ENCODE results near the gene DGKQ.

DGKQ gene, protein sequence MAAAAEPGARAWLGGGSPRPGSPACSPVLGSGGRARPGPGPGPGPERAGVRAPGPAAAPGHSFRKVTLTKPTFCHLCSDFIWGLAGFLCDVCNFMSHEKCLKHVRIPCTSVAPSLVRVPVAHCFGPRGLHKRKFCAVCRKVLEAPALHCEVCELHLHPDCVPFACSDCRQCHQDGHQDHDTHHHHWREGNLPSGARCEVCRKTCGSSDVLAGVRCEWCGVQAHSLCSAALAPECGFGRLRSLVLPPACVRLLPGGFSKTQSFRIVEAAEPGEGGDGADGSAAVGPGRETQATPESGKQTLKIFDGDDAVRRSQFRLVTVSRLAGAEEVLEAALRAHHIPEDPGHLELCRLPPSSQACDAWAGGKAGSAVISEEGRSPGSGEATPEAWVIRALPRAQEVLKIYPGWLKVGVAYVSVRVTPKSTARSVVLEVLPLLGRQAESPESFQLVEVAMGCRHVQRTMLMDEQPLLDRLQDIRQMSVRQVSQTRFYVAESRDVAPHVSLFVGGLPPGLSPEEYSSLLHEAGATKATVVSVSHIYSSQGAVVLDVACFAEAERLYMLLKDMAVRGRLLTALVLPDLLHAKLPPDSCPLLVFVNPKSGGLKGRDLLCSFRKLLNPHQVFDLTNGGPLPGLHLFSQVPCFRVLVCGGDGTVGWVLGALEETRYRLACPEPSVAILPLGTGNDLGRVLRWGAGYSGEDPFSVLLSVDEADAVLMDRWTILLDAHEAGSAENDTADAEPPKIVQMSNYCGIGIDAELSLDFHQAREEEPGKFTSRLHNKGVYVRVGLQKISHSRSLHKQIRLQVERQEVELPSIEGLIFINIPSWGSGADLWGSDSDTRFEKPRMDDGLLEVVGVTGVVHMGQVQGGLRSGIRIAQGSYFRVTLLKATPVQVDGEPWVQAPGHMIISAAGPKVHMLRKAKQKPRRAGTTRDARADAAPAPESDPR

DNA sequence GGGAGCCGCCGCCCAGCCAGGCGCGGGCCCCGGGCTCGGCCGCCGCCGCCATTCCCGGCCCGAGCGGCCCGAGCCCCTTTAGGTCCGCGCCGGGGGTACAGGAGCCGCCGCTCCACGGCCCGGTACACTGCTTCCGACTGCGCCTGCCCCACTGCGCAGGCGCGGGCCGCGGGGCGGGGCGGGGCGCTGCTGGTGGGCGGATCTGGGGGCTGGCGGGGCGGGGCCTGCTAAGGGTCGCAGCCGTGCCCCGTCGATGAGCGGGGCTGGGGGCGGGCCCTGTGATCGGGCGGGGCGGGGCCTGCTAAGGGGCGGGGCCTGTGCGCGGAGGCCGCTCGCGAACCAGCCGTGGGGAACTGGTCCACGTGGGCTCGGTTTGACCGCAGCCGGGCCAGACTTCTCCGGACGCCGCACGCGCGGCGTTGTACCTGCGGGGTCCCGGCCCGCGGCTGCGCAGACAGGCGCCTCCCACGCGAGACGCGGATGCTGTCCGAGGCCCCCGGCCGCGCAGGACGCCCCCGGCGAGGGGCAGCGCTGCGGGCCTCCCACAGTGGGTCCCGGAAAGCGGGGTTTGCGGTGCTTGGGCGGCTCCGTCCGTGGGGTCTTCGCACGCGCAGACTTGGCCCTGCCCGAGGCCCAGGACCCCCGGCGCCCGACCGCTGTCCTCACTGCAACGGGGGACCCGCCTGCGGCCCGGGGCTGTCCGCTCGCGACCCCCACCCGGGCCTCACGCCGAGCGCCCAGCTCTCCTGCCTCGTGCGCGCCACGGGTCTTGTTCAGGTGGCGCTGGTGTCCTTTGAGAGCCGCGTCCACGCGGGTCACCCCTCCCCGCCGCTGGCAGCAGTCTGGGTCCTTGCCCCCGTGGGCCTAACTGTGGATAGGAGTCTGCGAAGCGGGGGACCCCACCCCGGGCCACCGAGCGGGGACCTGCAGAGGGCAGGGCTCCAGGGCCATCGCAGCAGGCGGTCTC, at the start of gene DGKQ:
TSS of gene DGKQ (minus strand) at position 139 of the 967 bp plus-strand sequence. CDS start at position 52, 87 bp downstream.
- DNase-seq: peak; percentile 89

DNA sequence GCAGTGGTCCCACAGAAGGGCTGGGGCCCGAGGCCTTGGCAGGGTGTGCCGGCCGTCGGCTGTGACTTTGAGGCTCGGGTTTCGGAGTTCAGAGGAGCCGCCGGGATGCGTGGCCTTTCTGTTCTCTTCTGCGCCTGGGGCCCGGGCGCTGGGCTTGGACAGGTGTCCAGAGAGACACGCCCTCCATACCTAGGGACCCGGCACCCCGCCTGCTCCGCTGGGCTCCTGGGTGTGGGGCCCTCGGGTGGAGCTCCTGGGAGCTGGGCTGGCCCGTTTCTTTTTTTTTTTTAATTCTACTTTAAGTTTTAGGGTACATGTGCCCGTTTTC, 49.3 kb upstream of the DGKQ start:
- DNase-seq: no peak

DNA sequence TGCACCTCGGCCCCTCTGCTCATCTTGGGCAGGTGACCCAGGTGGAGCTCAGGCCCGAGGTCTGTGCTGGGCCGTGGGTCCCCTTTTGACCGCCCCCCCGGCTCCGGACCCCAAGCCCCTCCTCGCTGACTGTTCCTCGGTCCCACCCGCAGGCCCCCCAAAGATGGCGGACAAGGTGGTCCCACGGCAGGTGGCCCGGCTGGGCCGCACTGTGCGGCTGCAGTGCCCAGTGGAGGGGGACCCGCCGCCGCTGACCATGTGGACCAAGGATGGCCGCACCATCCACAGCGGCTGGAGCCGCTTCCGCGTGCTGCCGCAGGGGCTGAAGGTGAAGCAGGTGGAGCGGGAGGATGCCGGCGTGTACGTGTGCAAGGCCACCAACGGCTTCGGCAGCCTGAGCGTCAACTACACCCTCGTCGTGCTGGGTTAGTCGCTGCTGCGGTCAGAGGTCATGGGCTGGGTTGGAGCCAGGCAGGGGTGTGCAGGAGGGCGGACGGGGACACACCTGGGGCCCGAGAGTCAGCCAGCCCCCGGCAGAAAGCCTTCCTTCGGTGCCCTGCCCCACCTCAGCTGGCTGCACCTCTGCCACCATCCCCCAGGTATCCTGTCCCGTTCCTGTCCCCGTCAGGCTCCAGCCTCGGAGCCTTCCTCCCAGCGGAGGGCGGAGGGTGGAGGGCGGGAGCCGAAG, 48.8 kb upstream of the DGKQ start:
- no peak for DNase-seq

DNA sequence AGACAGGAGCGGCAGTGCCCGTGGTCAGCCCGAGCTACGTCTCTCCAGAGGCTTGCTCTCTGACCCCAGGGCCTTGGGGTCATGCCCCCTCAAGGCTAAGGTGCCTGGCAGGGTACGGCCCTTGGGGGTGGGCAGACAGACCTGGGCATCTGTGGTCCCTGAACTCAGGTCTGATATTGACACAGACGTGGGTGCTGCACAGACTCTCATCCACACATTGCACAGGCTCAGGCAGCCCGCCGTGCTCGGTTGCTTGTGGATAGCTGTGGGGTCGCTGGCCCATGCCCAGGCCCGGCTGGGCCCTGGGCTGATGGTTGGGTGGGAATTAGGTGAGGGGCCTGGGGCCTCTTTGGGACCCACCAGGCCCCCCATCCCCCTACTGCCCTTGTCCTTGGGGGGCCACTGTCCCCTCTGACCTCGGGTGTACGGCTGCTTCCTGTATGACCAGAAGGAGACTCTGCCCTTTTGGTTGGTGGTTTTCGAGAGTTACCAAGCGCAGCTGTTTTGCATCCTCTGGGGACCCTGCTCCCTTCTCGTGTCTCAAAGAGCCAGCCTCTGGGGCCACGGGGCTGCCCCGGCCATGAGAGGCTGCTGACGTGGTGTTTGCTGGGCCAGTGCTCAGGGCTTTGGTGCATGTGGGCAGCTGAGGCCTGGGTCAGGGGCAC, 48.1 kb upstream of the DGKQ start:
- DNase-seq: no peak

DNA sequence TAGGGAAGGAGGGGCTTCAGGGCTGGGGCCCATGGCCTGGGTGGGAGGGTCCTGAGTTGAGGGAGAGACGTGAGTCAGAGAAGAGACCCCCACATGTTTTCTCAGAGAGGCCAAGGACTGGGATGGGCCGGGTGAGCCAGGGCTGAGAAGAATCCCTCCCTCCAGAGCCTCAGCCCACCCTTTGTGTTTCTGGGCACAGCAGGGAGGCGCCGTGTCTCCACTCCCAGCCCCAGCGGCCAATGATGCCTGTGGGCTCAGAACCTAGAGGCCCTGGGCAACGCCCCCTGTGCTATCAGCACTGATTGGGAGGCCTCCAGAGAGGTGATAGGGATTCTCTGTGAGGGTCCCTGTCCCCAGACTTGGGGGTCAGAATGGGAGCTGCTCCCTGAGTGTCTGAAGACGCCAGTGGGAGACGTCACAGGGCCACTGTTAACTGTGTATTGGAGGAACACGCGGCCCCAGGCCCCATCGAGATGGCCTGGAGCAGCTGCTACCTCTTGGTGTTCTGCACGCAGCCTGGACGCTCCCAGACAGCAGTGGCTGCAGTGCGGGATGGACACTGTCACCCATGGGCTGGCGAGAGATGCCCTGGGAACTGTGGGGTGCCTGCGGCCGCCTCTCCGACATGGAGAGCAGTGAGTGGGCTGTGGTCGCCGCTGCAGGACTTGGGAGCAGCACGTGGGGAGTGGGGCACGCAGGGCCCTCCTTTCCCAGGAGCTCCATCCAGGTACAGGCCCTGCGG, 46.5 kb upstream of the DGKQ start:
- DNase-seq: no peak

DNA sequence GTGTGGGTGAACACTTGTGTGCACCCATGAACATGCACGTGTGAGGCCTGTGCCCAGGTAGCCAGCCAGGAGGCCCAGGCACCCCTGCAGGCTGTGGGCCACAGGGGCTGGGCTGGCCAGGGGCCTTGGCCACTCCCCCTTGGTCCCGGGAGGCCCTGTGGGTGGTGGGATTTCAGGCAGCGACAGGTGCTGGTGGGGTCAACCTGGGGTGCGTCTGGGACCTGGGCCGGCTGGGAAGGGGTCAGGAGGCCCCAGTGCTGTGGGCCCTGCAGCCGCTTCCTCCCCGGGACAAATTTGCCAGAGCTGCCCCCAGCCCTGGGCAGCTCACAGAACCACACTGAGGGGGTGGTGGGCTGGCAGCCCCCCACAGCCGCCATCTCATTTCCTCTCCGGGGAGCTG, 46.0 kb upstream of the DGKQ start:
- DNase-seq: no peak

DNA sequence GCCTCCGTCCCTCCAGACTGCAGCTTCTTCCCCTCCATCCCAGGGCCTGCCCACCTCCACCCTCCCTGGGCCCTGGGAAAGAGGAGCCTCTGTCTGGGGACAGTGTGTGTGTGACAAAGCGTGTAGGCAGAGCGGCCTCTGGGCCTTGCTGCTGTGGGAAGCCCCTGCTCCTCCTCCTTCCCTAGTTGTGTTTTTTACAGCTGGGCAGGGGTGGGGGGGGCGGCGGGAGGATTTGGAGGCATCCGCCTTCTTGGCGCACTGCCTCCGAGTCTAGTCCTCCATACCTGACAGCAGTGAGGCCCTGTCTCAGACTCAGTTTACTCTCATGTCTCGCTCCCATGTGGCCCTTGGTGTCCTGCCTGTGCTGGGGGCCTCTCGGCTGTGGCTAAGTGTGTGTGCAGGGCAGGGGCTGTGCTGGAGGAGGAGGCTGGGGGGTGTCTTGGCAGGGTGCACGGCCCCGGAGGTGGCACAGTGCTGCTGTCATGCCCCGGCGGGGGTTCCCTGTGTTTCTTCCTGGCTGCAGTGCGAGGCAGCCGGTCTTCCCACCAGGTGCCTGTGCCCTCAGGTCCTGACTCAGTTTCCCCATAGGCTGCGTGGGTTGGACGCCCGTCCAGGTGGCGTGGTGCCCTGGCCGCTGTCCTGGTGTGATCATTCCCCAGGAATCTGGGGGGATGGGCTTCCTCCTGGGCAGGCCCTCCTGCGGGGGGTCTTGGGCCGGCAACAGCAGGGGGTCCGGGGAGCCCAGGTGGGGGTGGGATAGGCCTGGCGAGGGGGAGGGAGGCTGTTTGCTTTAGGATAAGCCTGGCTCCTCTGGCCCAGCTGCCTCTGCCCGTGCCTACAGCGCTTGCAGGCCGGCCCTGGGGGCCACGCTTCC, 45.0 kb upstream of the DGKQ start:
- no peak for DNase-seq

DNA sequence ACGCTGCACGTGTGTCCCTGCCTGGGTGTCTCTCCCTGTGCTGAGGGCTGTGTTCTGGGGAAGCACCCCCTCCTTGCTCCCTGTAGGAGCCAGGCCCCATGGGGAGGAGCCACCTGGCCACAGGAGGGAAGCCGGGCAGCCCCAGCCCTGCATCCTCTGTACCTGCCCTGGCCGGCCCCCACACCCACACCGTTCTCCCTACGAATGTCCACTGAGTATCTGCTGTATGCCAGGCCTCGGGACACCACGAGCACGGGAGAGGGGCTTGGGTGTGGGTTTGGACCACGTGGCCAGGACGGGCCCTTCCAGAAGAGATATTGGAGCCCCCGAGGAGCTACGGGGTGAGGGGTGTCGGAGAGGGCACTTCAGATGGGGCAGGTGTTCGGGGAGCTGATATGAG, 44.3 kb upstream of the DGKQ start:
- DNase-seq: no peak

DNA sequence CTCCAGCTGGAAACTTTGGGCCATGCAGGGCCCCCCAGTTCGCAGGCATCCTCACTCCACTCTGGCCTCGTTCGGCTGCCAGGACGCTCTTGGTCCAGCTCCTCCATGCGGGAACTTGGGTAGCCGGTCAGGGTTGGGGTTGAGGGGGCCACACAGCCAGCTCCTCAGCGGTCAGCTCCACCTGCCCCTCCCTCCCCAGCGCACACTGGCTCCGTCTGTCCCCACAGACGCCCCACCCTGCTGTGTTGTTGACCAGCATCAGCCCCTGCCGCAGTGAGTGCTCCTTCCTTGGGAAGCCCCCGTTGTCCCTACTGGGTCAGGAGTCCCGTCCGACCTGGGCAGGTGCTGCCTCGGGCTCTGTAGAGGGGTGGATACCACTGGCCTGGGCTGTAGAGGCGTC, 43.8 kb upstream of the DGKQ start:
- DNase-seq: no peak

DNA sequence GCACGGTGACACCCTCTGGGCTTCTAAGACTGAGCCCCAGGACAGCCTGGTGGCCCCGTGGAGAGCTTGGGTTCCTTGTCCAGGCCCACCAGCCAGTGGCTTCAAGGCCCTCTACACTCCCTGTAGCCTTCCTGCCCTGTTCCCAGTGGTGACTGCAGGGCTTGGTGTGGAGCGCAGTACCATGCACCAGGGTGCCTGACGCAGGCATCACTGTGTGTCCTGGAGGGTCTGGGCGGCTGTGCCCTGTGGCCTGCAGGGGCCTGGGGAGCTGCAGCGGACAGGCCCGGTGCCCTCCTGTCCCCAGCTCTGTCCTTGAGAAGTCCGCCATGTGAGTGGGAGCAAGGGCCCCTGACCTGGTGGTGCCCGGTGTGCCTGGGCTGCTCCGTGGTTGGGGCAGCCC, 42.4 kb upstream of the DGKQ start:
- no peak for DNase-seq

DNA sequence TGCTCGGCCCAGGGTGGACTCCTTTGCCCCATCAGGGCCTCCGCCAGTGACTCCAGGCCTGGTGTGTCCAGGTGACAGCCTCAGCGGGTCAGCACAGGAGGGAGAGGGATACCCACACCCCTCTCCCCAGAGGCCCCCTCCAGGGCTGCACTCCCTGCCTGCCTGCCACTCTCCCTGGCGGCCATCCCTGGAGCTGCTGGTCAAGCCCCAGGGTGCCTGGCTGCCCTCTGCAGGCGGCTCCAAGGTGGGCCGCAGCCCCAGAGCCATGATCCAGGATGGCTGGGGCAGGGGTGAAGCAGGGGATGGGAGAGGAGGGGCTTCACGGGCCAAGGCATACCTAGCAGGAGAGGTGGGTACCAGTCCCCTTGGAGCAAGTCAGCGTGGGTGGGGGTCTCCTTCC, 41.8 kb upstream of the DGKQ start:
- DNase-seq: no peak

DNA sequence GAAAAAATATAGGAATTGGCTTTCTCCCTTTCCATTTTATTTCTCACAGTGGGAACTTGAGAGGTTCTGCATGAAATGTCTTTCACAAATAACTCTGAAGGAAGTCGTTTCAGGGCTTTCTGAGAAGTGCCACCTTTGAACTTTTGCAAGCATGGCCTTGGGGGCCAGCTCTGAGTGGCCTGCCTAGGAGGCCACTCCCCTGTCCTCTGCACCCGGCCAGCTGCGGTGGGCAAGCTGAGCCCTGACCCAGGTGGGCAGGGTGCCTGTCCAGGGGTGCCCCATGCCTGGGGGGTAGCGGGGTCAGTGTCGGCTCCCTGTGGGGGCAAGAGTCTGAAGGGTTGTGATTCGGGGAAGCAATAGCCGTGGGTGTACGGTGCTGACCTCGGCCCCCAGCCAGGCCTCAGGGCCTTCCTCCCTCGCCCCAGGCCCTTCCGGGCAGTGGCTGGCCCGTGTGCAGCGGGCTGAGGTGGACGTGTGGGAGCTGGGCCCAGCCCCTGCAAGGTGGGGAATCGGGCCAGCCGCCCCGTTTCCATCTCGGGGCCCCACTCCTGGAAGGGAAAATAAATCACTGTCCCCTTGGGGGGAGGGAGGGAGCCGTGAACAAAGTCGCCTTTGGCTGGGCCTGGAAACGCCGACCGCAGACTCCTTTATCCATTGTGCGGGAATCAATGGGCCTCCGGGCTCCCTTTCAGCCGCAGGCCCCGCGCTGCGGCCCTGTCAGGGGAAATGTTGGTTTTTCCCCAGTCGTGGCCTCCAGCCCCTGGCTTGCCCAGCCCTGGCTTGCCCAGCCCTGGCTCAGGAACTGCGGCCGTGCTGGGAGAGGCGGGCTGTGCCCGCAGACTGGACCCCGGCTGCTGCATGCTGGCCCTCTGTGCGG, 41.2 kb upstream of the DGKQ start:
- DNase-seq: no peak

DNA sequence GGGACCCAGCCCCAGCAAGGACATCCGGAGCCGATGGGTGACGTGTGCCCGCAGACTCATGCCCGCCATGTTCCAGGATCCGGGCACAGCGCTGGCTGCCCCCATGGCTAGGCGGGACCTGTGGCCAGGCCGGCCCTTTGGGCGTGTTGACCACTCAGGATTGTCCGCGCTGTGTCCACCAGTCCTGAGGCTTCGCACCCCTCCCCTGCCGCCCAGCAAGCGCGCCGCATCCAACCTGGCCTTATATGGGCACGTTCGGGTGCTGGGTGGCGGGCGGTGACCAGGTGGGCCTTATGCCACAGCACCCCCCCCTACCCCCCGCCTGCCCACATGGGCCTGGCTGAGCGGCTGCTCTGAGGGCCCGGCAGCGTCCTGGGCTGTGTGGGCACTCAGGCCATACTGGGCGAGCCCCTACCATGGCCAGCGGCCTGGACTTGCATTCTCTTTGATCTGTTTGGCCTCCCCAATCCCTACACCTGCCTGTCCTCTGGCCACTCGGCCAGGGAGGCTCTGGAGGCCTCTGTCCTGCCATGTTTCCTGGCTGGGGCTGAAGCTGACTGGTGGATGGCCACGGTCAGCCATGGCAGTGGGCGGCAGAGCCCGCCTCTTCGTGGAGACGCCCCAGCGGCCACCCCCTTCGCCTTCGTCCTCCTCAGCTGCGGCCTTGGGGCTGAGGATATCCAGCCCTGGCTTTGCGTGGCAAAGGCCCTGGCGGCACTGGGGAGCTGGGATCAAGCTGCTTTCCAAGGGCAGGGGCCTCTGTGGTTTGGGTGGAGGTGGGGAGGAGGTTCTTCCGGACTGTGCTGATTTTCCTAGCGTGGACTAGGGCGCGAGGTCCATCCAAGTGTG, 40.1 kb upstream of the DGKQ start:
- no peak for DNase-seq

DNA sequence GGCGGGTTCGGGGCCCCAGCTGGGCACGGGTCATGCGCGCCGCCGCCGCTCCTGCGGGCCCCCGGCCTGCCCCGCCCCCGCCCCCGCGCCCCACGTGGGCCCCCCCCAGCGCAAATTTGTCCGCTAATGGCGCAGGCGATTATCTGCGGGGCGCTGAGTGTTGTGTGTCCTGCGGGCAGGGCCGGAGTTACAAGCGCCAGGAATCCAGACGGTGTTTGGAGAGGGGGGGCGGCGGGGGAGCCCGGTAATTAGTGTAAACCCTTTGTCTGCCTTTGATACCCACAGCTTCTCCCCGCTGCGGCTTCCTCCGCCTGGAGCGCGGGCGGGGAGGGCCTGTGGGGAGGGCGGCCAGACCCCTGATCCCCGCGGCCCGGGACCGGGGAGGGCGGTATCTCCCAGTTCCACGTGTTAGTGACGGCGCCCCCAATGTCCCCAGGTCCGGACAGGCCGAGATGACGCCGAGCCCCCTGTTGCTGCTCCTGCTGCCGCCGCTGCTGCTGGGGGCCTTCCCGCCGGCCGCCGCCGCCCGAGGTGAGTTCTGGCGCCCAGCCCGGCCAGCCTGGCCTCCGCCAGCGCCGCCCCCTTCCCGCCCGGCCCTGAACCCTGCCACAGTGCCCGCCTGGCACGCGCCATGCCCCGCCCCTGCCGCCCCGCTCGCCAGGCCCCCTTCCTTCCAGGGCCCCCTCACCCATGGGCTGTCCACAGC, 38.8 kb upstream of the DGKQ start:
- DNase-seq: peak; percentile 88

DNA sequence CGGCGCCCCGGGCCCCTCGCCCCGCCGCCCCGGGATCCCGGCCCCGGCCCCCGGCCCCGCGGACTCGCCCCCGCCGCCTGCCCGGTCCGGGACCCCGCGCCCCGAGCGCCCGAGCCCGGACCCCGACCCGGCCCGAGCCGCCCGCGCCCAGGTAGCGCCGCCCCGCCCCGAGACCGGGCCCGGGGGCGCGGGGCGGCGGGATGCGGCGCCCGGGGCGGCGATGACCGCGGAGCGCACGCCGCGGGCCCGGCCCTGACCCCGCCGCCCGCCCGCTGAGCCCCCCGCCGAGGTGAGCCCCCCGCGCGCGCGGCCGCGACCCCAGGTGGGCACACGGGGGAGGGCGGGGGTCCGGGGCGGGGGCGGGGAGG, 38.3 kb upstream of the DGKQ start:
- DNase-seq: no peak

DNA sequence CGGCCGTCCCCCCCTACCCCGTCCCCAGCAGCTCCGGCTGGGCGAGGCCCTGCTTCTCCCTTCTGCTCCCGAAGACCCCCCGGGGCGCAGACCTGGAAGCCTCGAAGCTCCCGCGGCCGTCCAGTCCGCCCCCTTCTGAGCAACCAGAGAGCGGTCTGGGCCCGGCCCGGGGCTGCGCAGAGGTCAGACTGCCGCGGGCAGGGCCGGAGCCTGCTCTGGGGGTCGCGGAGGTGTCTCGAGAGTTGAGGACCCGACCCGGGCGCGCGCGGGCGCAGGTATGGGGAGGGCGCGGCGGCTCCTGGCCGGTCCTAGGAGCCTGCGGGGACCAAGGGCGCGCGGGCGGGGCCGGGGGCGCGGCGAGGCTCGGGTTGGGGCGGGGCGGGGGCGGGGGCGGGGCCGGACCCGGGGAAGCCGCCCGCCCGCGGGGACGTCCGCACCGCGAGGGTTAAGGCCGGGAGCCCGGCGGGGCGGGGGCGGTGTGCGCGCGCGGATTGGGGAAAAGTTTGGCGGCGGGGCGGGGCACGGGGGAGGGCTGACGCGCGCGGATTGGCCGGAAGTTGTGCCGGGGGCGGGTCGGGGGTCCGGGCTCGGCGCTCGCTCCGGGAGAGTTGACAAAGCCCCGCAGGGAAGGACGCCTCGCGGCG, 37.8 kb upstream of the DGKQ start, which contains the start of gene FGFRL1:
TSS of gene FGFRL1 (plus strand) at position 605 of the 644 bp plus-strand sequence. CDS start 860 bp downstream, outside the sequence.
- DNase-seq: peak; percentile 94

All from islet precursor cell (in vitro differentiated cells).